ENCODE data around the gene AGAP9.
"Not testable (repeated sequence)": the region's sequence is repeated elsewhere in the genome, so short reads cannot be mapped to it uniquely, and the experiment has no call there.

DNA sequence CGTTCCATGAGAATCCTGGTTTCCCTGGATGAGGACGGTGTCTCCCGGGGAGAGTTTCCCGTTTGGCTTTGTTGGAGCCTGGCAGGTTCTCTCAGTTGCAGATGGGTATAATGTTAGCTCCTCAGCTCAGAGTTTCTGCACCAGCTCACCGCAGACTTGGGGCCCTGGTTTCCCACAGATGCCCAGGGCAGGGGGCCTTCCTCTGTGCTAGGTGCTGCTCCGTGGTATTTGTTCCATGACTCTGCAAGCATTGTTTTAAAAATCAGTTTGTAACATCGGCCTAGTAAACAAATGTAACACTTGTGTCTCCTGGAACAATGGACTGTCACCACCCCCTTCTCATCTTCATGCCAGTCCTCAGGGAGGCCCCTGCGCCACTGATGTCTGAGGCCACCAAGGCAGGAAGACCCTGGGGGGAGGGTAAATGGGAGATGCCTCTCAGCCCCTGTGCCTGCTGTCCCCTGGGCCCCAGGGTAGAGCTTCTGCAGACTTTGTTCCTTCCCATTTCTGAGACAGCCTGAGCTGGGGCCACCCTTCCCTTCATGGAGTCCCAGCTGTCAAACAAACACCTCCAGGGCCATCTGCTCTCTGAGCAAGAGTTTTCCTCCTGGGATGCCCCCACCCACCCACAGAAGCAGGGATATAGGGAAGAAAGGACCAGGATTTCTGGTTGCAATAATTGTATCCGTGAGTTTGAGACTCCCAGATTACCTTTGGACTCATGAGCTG is 67.9 kb downstream of the AGAP9 start:
- not testable (repeated sequence) for TF ChIP-seq POLR2A, CTCF (IDR thresholded peaks at IDR 0.05)

Data from body of pancreas (tissue), 4 donors.